Left renal pelvis (tissue), 4 donors: ENCODE measurements around the gene CCSER2. TPM values are rescaled to one million over a fixed set of nuclear protein-coding genes. Genes with fewer than 3 reads are reported as not detected.
"Not testable (repeated sequence)": the region's sequence is repeated elsewhere in the genome, so short reads cannot be mapped to it uniquely, and the experiment has no call there.

ENCODE experiments used
- DNase-seq, 4 donors: peaks; one replicate each; pipeline ENCODE4 v3.0.0-alpha.2; 2013; ENCODE audit warnings: low read depth in 4 of 4, low spot score in 3 of 4
- polyA plus RNA-seq, 4 donors: library from polyadenylated mRNA; unstranded; fragments of 120-200 nt; gene quantifications; one replicate each; pipeline ENCODE4 v1.2.1, GENCODE V29; 2013; ENCODE audit not compliant: insufficient read length in 4 of 4

Gene CCSER2
- polyA plus RNA-seq, 4 donors, result 26.2 to 37.1 (median 32.7) TPM

DNA sequence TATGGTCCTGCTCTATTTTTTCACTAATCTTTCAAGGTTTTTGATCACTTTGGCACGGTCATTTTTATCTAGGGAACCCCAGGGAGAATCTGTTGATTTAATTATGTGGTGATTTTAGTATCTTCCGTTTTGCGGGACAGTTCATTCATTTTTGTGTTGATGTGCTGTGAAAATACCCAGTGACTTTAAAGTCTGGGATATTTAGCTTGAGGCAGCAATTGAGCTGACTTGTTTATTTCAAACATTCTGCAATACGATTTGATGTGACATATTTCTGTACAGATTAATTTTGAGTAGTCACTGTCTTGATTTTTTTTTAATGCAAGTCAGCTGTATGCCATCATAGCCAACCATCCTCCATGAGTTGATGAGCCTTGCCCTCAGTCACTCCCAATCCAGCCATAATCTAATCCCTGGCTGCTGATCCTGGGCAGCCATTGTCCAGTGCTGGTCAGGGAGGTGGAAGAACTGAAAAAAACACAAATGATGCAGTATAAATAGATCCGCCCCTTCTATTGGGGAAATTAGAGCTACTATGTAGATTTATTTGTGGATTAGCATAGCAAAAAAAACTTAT, 183.4 kb downstream of the CCSER2 start:
- DNase-seq, result no peak

DNA sequence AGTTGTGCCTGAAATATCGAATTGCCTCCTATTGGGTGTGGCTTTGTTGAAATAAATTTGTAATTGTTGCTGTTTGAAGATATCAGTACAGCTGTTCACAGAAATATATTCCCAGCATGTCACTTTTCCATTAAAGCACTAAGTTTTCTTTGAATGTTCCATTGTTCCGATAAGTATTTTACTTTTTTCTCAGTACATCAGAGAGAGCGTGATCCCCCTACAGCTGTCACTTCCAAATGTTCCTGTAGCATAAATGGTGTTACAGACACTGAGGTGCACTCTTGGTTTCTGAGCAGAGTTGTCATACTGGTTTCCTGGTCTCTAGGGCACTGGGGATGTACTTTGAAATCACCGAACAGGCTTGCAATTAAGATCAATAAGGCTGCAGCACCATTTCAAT, 189.2 kb downstream of the CCSER2 start:
- no peak for DNase-seq

DNA sequence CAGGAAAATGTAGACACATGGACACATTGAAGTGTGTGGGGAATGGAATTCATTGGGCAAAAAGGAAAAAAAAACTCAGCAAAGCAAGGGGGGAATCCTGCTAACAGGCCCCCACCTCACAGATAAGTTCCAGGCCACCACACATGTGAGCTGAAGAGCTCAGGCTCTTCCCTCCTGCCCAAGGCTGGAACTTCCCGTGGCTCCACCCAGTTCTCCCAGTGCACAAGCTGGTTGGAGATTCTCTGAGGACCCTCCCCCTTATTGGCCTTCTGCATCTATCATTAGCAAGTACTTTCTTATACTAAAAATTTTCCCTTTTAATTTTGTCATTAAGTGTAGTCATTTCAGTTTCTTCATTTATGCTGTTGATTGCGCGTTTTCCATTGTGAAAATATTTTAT, 190.8 kb downstream of the CCSER2 start:
- DNase-seq, result no peak

DNA sequence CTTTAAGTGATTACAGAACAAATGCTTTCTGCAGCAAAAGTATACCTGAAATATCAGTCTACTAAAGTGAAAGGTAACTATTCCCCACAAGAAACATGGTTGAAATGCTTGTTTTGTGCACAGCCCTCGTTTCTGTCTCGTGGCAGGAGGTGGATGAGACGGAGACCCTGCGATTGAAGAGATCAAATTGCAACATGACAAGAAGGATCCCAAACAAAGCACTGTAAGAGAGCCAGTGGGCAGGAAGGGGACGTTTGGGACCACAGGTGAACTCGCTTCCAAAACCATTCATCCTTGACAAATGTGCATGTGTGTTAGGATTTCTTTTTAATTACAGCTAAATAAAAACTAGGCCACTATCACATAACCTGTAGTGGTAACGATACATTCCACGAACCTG, 192.6 kb downstream of the CCSER2 start:
- no peak for DNase-seq

DNA sequence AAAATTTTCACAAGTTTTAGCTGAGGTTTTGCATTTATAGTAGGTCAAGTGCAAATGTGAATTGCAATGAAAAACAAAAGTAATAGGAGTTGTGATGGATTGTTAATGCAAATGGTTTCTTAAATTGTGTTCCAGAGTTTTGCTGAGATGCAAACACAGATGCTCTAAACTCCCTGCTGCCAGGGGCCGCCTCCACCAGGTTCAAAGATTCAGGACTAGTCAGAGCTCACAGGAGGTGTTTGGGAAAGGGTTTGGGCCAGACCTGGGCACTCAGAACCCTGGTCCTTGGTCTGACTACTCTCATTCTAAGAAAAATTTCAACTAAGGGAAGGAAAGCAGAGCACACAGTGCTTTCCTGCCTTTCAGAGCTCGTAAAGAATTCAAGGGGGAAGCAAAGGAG, 193.1 kb downstream of the CCSER2 start:
- DNase-seq, result no peak

DNA sequence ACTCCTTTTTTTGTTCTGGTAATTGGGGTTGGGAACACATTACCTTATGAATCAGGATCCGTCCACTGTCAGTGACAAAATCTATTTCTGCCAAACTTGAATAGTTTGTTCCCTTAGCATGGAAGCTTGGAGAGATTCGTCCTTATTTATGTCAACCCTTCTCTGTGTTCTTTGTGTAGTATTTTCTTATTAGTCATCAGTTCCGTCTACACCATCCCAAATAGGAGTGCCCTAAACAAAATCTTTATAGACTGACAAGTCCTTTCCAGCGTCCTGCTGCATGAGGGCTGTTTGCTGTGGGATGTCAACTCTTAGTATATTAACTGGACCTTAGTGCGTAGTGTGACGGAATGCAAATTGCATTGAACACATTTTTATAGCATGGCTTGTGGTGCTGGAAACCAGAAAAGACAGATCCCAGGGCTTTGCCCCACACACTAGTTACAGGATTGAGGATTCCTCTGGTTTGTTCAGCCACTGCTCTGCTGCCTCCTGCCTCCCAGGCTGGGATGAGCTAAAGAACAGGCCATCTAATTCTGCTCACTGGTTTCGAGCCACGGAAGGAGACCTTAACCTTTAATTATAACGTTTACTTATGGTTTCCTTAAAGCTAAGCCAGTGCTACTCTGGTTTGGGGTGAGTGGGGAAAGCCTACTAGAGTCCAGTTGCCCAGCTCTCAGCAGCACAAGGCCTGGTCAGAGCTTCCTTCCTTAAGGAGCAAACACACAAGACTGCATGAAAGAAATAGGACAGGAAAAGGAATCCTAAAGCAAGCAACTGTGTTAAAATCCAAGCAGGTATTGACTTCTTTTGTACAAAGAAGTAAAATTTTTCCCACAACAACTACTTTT, 194.4 kb downstream of the CCSER2 start:
- DNase-seq, result no peak

DNA sequence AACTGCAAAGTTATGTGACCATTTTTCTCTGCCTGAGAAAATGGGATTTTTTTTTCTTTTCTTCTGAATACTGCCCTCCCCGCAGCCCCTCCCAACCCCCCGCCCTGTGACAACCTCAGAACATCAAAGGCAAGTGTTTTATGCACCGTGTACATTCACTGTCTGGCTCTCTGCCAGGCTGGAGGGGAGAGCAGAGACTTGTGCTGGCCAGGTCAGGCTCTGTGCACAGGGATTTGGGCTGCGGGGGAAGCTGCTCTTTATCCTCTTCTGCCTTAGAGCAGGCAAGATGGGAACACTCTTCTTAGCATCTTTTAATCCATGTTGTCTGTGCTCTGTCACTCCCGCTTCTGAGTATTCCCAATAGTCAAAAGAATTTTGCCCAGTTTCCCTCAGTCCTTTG, 195.1 kb downstream of the CCSER2 start:
- peak in 3 of 4 donors; percentile 31 to 68 (median 38) for DNase-seq

DNA sequence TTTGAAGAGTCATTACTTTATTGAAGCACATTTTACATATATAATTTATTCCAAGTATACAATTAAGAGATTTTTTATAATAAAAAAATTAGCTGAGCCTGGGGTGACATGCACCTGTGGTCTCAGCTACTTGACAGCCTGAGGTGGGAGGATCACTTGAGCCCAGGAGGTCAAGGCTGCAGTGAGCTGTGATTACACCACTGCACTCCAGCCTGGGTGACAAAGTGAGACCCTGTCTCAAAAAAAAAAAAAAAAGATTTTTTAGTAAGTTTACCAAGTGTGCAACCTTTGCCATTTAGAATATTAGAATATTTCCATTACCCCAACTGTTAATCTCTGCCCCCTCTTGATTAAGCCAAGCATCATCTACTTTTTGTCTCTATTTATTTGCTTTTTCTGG, 196.0 kb downstream of the CCSER2 start:
- no peak for DNase-seq

DNA sequence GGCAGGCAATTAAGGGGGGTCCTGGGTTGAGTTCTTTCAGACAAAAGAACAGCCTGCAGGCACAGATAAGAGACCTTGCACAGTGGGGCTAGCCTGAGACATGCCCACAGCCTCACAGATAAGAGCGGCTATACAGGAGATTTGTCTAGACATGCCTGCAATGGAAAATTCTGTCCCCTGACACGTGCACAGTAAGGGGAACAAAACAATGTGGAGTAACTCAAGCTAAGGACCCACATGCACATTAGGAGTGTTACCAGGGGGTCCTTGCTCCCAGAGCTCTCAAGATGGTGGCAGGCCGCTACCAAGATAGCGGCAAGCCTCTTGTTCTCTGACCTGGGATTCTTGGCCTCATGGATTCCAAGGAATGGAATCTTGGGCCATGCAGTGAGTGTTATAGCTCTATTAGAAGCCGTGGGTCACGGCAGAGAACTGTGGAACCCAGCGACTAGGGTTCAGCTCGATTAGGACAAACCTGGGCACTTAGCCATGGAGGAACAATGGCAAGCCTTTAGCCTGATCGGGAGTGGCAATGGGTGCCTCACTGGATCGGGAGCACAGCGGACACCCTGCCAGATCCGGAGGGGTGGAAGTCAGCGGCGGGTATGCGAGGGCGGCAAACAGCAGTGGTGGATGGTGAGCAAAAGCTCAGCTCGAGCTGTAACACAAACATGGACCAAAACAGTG, 196.9 kb downstream of the CCSER2 start:
- no peak for DNase-seq

DNA sequence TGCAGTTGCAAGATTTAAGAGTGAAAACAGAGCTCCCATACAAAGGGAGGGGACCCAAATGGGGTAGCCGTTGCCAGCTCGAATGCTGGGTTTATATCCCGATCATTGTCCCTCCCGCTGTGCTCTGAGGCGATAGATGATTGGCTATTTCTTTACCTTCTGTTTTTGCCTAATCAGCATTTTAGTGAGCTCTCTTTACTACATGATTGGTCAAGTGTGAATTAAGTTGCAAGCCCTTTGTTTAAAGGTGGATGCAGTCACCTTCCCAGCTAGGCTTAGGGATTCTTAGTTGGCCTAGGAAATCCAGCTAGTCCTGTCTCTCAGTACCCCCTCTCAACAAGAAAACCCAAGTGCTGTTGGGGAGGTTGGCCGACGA, 197.4 kb downstream of the CCSER2 start:
- not testable (repeated sequence) for DNase-seq

DNA sequence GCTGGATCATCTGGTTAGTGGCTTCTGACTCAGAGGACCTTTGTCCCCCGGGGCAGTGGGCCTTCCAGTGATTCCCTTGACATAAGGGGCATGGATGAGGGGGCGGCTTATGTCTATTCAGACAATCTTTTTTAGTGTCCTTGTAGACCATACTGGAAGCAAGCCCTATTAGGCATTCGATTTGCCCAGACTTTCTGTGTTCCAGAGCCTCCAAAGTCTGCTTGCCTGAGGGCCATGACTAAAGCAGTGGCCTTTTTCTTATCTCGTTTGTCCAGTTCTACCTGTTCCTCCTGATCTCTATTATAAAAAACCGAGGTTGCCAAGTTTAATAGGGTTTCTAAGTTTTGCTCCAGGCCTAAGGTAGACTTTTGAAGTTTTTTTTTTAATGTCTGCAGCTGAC, 199.0 kb downstream of the CCSER2 start:
- not testable (repeated sequence) for DNase-seq

DNA sequence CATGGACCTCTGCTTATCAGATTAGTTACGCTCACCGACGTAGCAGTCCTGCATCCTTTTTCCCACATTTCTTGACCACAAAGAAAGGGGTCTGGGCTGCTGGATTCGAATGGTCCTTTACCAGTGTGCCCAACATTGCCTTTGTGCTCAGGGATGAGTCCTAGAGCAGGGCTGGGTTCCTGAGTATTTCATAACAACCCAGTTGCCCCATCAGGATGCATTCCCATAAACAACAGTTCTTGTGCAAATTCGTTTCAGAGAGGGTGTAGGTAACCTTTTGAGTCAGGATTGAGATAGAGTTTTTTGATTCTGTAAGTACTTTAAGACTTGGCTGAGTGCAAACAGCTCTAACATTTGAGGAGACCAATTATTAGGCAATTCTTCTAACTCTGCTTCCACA, 200.1 kb downstream of the CCSER2 start:
- DNase-seq, result not testable (repeated sequence)

DNA sequence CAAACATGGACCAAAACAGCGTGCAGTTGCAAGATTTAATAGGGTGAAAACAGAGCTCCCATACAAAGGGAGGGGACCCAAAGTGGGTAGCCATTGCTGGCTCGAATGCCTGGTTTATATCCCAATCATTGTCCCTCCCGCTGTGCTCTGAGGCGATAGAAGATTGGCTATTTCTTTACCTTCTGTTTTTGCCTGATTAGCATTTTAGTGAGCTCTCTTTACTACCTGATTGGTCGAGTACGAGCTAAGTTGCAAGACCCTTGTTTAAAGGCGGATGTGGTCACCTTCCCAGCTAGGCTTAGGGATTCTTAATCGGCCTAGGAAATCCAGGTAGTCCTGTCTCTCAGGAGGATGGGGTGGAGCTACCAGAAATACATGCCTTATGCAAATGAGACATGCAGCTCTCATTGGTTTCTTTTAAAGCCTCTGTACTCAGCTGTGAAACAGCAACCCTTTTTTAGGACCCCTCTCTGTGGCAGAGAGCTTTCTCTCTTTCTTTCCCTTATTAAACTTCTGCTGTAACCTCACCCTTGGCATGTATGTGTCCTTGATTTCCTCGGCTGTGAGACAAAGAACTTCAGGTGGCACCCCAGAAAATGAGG, 202.4 kb downstream of the CCSER2 start:
- no peak for DNase-seq

DNA sequence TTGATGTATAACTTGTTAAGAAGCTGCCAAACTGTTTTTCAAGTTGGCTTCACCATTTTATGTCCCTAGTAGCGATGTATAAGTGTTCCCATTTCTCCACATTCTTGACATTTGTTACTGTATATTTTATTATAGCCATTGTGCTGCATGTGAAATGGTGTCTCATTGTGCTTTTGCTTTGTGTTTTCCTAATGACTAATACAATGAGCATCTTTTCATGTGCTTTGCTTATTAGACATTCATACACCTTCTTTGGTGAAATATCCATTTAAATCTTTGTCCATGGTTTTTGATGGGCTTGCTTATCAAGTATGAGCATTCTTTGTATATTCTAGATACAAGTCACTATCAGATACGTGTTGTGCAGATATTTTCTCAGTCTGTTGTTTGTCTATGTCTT, 203.0 kb downstream of the CCSER2 start:
- DNase-seq, result no peak

DNA sequence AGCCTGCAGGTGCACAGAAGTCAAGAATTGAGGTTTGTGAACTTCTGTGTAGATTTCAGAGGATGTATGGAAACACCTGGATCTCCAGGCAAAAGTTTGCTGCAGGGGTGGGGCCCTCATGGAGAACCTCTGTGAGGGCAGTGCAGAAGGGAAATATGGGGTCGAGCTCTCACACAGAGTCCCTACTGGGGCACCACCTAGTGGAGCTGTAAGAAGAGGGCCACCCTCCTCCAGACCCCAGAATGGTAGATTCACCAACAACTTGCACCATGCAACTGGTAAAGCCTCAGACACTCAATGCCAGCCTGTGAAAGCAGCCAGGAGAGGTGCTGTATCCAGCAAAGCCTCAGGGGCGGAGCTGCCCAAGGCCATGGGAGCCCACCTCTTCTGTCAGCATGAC, 205.8 kb downstream of the CCSER2 start:
- no peak for DNase-seq

DNA sequence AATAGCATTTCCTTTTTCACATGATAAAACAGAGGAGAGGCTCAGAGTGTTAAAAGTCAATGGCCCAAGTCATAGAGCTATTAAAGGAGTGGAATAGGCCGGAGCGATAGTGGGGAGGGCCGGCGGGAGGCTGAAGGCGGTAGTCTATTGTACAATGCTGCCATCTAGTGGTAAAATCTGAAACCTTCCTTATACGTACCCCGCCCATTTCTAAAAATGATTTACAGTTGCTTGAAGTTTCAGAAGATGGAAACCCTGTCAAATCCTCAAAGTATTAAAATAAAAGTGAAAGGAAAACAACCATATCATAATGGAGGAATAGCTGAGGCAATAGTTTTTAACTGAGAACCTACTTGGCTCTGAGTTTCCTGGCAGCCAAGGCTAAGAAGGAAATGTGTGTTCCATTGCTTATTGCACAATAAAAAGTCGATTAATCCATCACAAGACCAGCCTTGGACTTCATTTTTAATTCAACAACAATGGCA, 209.1 kb downstream of the CCSER2 start:
- DNase-seq, result peak in 2 of 4 donors; percentile 36 to 42

DNA sequence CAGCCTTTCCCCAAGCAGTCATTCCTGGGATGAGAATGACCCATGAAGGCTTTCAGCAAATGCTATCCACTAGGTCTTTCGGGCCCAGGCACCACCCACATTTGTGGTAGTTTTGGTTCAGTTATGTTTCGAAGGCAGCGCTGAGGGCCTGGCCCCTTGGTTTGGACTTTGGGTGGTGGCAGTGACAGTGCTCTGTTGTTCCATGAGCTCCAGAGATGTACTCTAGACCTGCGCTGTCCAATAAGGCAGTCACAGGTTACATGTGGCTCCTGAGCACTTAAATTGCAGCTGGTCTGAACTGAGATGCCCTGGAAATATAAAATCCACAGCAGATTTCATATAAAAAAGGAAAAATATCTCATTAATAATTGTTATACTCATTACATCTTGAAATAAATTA, 209.6 kb downstream of the CCSER2 start:
- no peak for DNase-seq

DNA sequence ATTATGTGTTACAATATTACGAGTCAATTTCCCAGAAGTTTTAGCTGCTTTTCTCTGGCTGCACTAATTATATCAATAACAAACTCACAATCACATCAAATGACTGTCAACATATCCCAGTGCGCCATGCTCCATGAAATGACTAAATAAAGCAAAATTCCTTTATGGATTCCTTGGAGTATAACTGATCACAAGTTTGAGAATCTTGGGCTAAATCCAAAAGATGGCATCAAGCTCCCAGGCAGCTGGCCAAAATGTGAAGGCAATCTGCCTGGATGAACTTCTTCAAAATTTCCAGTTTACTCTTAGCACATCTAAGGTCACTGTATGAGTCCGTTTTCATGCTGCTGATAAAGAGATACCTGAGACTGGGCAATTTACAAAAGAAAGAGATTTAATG, 210.8 kb downstream of the CCSER2 start:
- no peak for DNase-seq

DNA sequence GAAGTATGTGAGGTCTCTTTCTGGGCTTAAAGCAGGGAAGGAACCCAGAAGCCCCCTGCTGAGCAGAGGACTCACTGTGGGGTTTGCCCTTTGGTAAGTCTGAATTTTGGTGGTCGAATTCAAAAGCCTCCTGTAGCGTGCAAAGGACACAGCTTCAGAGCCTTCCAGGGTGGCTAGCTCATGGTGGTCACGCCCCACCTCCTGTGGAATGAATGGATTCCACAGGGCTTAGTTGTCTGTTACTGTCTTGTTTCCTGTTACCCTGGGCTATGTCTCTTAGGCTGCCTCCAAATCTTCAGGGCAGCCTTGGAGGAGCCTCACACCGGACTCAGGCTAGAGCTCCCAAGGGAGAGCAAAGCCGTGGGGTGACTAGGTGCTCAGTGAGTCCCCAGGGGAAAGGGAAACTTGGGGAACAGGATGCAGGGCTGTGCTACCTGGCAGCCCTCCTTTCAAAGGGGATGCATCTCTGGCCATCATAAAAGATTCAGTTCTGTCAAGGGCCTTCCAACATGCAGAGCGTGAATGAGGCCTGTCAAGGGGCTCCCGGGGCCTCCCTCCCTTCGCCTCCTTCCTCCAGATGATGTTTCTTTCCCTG, 211.7 kb downstream of the CCSER2 start:
- DNase-seq, result no peak

DNA sequence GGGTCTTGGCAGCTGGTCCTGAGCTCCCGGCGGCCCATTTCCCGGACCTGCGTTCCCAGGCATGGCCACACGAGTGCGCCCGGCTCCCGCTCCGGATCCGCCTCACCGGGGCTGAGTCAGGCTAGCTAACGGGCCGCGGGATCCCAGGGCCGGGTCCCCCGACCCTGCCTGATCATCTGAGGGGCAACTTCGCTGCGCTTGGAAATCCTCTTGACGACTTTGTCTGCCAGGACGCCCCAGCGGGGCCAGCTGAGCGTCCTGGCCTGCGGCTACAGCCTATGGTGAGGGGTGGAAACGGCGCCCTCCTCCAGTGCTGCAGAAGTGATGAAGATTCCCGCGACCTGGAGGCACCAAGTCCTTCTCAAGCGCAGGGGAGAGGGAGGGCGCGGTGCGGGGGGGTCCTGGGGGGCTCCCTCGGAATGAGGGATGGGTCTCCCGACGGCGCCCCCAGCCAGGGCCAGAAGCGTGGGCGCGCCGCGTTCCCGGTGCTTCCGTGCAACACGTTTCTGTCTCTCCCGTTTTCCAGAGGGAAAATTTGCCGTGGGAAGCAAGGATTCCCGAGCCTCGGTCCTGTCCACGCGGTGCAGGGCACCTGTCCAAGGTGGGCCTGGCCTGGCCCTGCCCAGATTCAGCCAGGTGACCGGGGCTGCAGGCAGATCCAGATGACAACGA, 212.4 kb downstream of the CCSER2 start:
- DNase-seq, result no peak
